Transverse colon (tissue), 4 donors: ENCODE results near the gene CDC6.

Experiments
- CTCF ChIP-seq, 5 experiments: fragments of 200-600 bp in 3 of 5; fragments of 450-650 bp in 2 of 5; sonication (generic) in 3 of 5; IDR thresholded peaks; 1 replicate in 2 of 5; 2 replicates in 3 of 5; pipeline ENCODE4 v1.5.1; 2016 to 2017; ENCODE audit warnings: antibody characterized with exemption in 5 of 5, inconsistent platforms in 3 of 5, mild to moderate bottlenecking in 2 of 5, moderate library complexity in 1 of 5
- EP300 ChIP-seq: sonication (generic); formaldehyde crosslinking; IDR thresholded peaks from one replicate; pipeline ENCODE4 v1.6.1; 2017; ENCODE audit warnings: antibody characterized with exemption, low read depth
- POLR2A ChIP-seq: fragments of 450-650 bp; IDR thresholded peaks from one replicate; pipeline ENCODE4 v1.6.1; 2016; ENCODE audit warnings: antibody characterized with exemption, mild to moderate bottlenecking, moderate library complexity
- POLR2AphosphoS5 ChIP-seq, 3 donors: sonication (generic); formaldehyde crosslinking; IDR thresholded peaks; one replicate each; pipeline ENCODE4 v1.6.1; 2016; ENCODE audit warnings: antibody characterized with exemption in 3 of 3

- peak in 2 of 5 experiments; percentile 27 to 37 for TF ChIP-seq CTCF (IDR thresholded peaks at IDR 0.05)
- peak; percentile 86 to 92 (median 89) for TF ChIP-seq POLR2AphosphoS5 (IDR thresholded peaks at IDR 0.05)
- no peak for TF ChIP-seq POLR2A
- peak; percentile 65 for TF ChIP-seq EP300
Observed at GRCh38 chr17:40340880-40341807, 53.5 kb downstream of the CDC6 start.
